BE2C (cell line): Measurements from ENCODE around the gene PLEKHM3.

Experiments
- DNase-seq: peaks from one replicate; pipeline ENCODE4 v3.0.0-alpha.2; 2020
- H3K27me3 ChIP-seq: fragments of 250-450 bp; sonication (Bioruptor Pico); 2 replicates; pipeline ENCODE4 v1.5.1; 2020; ENCODE audit warnings: mild to moderate bottlenecking
- H3K36me3 ChIP-seq: fragments of 250-450 bp; sonication (Bioruptor Pico); 2 replicates; pipeline ENCODE4 v1.5.1; 2020; ENCODE audit warnings: mild to moderate bottlenecking
- H3K4me1 ChIP-seq: fragments of 250-450 bp; sonication (Bioruptor Pico); 2 replicates; pipeline ENCODE4 v1.5.1; 2020
- H3K4me3 ChIP-seq: 2 replicates; pipeline ENCODE4 v1.5.1; 2011; ENCODE audit warnings: low read depth, low read length
- H3K9me3 ChIP-seq: fragments of 250-450 bp; sonication (Bioruptor Pico); 2 replicates; pipeline ENCODE4 v1.5.1; 2020
- CTCF ChIP-seq: IDR thresholded peaks from 2 replicates; pipeline ENCODE4 v1.5.1; 2012; ENCODE audit warnings: mild to moderate bottlenecking, low read depth, low read length

Gene PLEKHM3

GRCh38 chr2:207873794-207874193 lies 151.5 kb downstream of the PLEKHM3 start:
- Histone ChIP-seq H3K9me3 (no peaks in the 10 kb centered on the region), H3K4me3 (no peak overlapping the region), H3K27me3 (no peaks in the 10 kb centered on the region), H3K36me3 (no peaks in the 10 kb centered on the region), H3K4me1 (peaks cover 4% of the 10 kb centered on the region)
- TF ChIP-seq CTCF, result no peak
- no peak for DNase-seq

- Histone ChIP-seq H3K4me1 (peaks cover 4% of the 10 kb centered on the region), H3K27me3 (no peaks in the 10 kb centered on the region), H3K36me3 (no peaks in the 10 kb centered on the region), H3K9me3 (no peaks in the 10 kb centered on the region), H3K4me3 (no peak overlapping the region)
- no peak for TF ChIP-seq CTCF
- DNase-seq, result no peak
Observed at GRCh38 chr2:207871911-207872310, 153.4 kb downstream of the PLEKHM3 start.

GRCh38 chr2:207871506-207871905 lies 153.8 kb downstream of the PLEKHM3 start:
- Histone ChIP-seq H3K4me3 (no peak overlapping the region), H3K36me3 (no peaks in the 10 kb centered on the region), H3K4me1 (peaks cover 4% of the 10 kb centered on the region), H3K9me3 (no peaks in the 10 kb centered on the region), H3K27me3 (no peaks in the 10 kb centered on the region)
- TF ChIP-seq CTCF, result no peak
- no peak for DNase-seq

- DNase-seq, result no peak
- TF ChIP-seq CTCF, result no peak
- H3K9me3 ChIP-seq, result no peaks in the 10 kb centered on the region
- H3K27me3 ChIP-seq, result no peaks in the 10 kb centered on the region
- H3K4me1 ChIP-seq, result peaks cover 4% of the 10 kb centered on the region
- H3K4me3 ChIP-seq, result no peak overlapping the region
- no peaks in the 10 kb centered on the region for H3K36me3 ChIP-seq
Observed at GRCh38 chr2:207870814-207871213, 154.5 kb downstream of the PLEKHM3 start.

GRCh38 chr2:207869784-207870778 lies 155.2 kb downstream of the PLEKHM3 start:
- DNase-seq, result no peak

More at GRCh38 chr2:207869784-207870778, 155.2 kb downstream of the PLEKHM3 start:
- no peak for TF ChIP-seq CTCF
- Histone ChIP-seq H3K9me3 (no peaks in the 10 kb centered on the region), H3K36me3 (no peaks in the 10 kb centered on the region), H3K4me1 (peaks cover 4% of the 10 kb centered on the region), H3K27me3 (no peaks in the 10 kb centered on the region), H3K4me3 (no peak overlapping the region)
